Prostate gland (tissue), 2 donors: ENCODE measurements around the gene P3H2.

Experiments
- POLR2A ChIP-seq: fragments of 450-650 bp; IDR thresholded peaks from one replicate; pipeline ENCODE4 v1.6.1; 2016; ENCODE audit warnings: antibody characterized with exemption, mild to moderate bottlenecking
- POLR2AphosphoS5 ChIP-seq: sonication (generic); formaldehyde crosslinking; IDR thresholded peaks from one replicate; pipeline ENCODE4 v1.6.1; 2017; ENCODE audit warnings: antibody characterized with exemption
- TF ChIP-seq, protein P1 (sequence below), 4 experiments: fragments of 200-600 bp in 2 of 4; fragments of 450-650 bp in 2 of 4; sonication (generic) in 2 of 4; IDR thresholded peaks; 1 replicate in 3 of 4; 2 replicates in 1 of 4; pipeline ENCODE4 v1.5.1; 2016 to 2019; ENCODE audit warnings: antibody characterized with exemption in 4 of 4, mild to moderate bottlenecking in 2 of 4, moderate library complexity in 2 of 4

DNA sequence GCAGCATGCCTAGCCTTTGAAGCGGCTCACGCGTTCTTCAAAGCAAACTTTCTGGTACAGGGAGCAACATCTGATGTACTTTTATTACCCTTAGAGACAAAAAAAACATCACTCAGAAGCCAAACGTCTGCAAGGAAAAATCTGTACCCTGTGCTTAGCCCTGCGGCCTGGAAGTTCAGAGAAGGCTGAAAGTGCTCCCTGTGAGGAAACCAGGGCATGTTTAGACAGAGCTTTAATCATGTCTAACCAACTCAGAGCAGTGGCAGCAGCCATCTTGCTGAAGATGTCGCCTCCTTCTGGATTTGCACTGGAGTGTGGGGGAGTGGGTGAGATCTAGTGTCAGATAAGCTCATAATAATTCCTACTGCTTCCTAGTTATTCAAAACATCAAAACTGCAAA is 170.4 kb downstream of the P3H2 start:
- TF ChIP-seq POLR2A: no peak
- TF ChIP-seq, protein P1, sequence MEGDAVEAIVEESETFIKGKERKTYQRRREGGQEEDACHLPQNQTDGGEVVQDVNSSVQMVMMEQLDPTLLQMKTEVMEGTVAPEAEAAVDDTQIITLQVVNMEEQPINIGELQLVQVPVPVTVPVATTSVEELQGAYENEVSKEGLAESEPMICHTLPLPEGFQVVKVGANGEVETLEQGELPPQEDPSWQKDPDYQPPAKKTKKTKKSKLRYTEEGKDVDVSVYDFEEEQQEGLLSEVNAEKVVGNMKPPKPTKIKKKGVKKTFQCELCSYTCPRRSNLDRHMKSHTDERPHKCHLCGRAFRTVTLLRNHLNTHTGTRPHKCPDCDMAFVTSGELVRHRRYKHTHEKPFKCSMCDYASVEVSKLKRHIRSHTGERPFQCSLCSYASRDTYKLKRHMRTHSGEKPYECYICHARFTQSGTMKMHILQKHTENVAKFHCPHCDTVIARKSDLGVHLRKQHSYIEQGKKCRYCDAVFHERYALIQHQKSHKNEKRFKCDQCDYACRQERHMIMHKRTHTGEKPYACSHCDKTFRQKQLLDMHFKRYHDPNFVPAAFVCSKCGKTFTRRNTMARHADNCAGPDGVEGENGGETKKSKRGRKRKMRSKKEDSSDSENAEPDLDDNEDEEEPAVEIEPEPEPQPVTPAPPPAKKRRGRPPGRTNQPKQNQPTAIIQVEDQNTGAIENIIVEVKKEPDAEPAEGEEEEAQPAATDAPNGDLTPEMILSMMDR (IDR thresholded peaks at IDR 0.05): no peak
- peak; percentile 79 for TF ChIP-seq POLR2AphosphoS5
